Hepatocyte (in vitro differentiated cells): ENCODE results near the gene ANO10.

Source experiments
- EZH2 ChIP-seq: fragments of 200-600 bp; sonication (generic); IDR thresholded peaks from 2 replicates; pipeline ENCODE4 v1.6.1; 2016; ENCODE audit warnings: antibody characterized with exemption, mild to moderate bottlenecking, borderline replicate concordance
- EZH2phosphoT487 ChIP-seq: fragments of 200-600 bp; sonication (generic); IDR thresholded peaks from one replicate; pipeline ENCODE4 v1.6.1; 2018; ENCODE audit warnings: antibody characterized with exemption, mild to moderate bottlenecking, low read depth, moderate library complexity; ENCODE audit not compliant: unreplicated experiment, severe bottlenecking
- TF ChIP-seq, protein P1 (sequence below): fragments of 200-600 bp; sonication (generic); IDR thresholded peaks from 2 replicates; pipeline ENCODE4 v1.5.1; 2016; ENCODE audit warnings: antibody characterized with exemption, mild to moderate bottlenecking; ENCODE audit not compliant: poor library complexity

DNA sequence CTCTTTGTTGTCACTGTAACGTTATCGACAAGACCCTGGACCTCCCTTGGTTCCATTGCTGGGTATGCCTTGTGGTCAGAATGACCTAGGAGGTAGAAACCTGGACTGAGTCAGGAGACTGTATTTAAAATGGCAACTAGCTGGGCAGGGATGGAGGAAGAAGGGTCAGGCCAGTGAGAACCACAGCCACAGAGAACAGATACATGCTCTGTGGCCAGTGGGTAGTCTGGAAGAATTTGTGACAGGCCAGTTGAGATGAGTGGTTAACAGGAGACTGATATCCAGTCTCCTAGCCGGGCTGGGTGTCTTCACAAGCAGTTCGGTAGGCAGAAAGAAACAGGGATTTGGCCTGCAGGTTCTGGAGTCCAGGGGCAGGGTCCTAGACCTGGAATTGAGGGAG lies 276.6 kb downstream of the ANO10 start:
- TF ChIP-seq, protein P1, sequence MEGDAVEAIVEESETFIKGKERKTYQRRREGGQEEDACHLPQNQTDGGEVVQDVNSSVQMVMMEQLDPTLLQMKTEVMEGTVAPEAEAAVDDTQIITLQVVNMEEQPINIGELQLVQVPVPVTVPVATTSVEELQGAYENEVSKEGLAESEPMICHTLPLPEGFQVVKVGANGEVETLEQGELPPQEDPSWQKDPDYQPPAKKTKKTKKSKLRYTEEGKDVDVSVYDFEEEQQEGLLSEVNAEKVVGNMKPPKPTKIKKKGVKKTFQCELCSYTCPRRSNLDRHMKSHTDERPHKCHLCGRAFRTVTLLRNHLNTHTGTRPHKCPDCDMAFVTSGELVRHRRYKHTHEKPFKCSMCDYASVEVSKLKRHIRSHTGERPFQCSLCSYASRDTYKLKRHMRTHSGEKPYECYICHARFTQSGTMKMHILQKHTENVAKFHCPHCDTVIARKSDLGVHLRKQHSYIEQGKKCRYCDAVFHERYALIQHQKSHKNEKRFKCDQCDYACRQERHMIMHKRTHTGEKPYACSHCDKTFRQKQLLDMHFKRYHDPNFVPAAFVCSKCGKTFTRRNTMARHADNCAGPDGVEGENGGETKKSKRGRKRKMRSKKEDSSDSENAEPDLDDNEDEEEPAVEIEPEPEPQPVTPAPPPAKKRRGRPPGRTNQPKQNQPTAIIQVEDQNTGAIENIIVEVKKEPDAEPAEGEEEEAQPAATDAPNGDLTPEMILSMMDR = no peak
- no peak for TF ChIP-seq EZH2
- TF ChIP-seq EZH2phosphoT487 = no peak
